Activated CD8-positive, alpha-beta T cell treated with anti-CD3 and anti-CD28 coated beads, Interleukin-2, amount 10 ng/mL, durations not matched to agents 7 days and 5 days (primary cell): ENCODE results near the gene ACTL6B. TPM values are rescaled to one million over a fixed set of nuclear protein-coding genes. Genes with fewer than 3 reads are reported as not detected.

Experiments
- ATAC-seq: fragments of 150-1000 bp; cut with Tn5 transposase; one replicate; pipeline ENCODE4 v1.10.0; 2021; ENCODE audit warnings: moderate library complexity
- CTCF ChIA-PET: fragments of 350-600 bp; sonication (Branson Sonifier 250); formaldehyde crosslinking; loops from one replicate; lab custom pipeline; 2021; ENCODE audit warnings: antibody characterized with exemption; lab: Charles Lee
- POLR2A ChIA-PET: fragments of 350-600 bp; sonication (Branson Sonifier 250); formaldehyde crosslinking; loops from one replicate; lab custom pipeline; 2021; ENCODE audit warnings: antibody characterized with exemption; lab: Charles Lee
- DNase-seq: peaks from one replicate; pipeline ENCODE4 v3.0.0-alpha.2; 2020
- H3K27ac Mint-ChIP-seq: one replicate; pipeline ENCODE4 v1.8.0; 2021; ENCODE audit warnings: mild to moderate bottlenecking, mixed read lengths
- H3K27me3 Mint-ChIP-seq: one replicate; pipeline ENCODE4 v1.8.0; 2021; ENCODE audit warnings: low read depth, mixed read lengths
- H3K36me3 Mint-ChIP-seq: one replicate; pipeline ENCODE4 v1.8.0; 2021; ENCODE audit warnings: low read depth, mixed read lengths
- H3K4me1 Mint-ChIP-seq: one replicate; pipeline ENCODE4 v1.8.0; 2021; ENCODE audit warnings: low read depth, mixed read lengths
- H3K4me3 Mint-ChIP-seq: one replicate; pipeline ENCODE4 v1.8.0; 2021; ENCODE audit warnings: mild to moderate bottlenecking, mixed read lengths
- H3K9me3 Mint-ChIP-seq: one replicate; pipeline ENCODE4 v1.8.0; 2022; ENCODE audit warnings: mixed read lengths; ENCODE audit not compliant: insufficient read depth
- total RNA-seq, 2 experiments: library from RNA; stranded (reverse); gene quantifications; one replicate each; pipeline ENCODE4 v1.2.3, GENCODE V29; 2021

ACTL6B gene
- total RNA-seq, 2 experiments from 2014 or later = not detected

GRCh38 chr7:100604028-100604975 lies 51.9 kb downstream of the ACTL6B start:
- peak overlapping the region; percentile 89 for H3K4me3 Mint-ChIP-seq
- H3K27ac Mint-ChIP-seq = peak overlapping the region; percentile 97
- no peaks in the 10 kb centered on the region for H3K9me3 Mint-ChIP-seq
- ATAC-seq = peak; percentile 79
- ChIA-PET POLR2A (interaction anchor here (0.7 to 2.5 kb wide), 4 partner anchors 8 to 87 kb away, joined by 3 to 18 read pairs (median 10); partner anchors contain the start of genes FBXO24, LRCH4 and MOSPD3), CTCF (interaction anchor here (0.8 to 2.3 kb wide), 14 partner anchors 9 to 101 kb away, joined by 3 to 14 read pairs (median 4); partner anchors contain the start of genes FBXO24, LRCH4, MOSPD3 and POP7)
- H3K36me3 Mint-ChIP-seq = peaks cover 2% of the 10 kb centered on the region
- H3K4me1 Mint-ChIP-seq = peaks cover 50% of the 10 kb centered on the region
- H3K27me3 Mint-ChIP-seq = peaks cover 6% of the 10 kb centered on the region
- DNase-seq = peak; percentile 90

DNA sequence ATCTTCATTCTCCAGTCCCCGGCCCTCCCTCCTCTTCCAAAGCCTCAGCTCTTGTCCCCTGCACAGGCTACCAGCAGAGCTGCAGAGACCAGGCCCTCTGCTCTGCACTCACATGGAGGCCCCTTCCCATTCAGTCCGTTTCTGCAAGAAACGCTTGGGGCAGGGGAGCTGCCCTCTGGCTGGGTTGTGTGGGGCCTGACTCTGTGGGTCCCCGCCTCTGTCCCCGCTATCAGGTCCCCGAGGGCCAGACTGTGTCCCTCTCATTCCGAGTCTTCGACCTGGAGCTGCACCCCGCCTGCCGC lies 52.6 kb downstream of the ACTL6B start:
- Mint-ChIP-seq H3K27me3 (peaks cover 4% of the 10 kb centered on the region), H3K4me1 (peaks cover 51% of the 10 kb centered on the region), H3K9me3 (no peaks in the 10 kb centered on the region), H3K27ac (peak overlapping the region; percentile 97), H3K36me3 (peaks cover 2% of the 10 kb centered on the region), H3K4me3 (peak overlapping the region; percentile 89)
- peak; percentile 10 for ATAC-seq
- ChIA-PET CTCF (interaction anchor here (0.8 to 2.3 kb wide), 6 partner anchors 9 to 102 kb away, joined by 3 to 14 read pairs (median 4); partner anchors contain the start of genes MOSPD3 and POP7), POLR2A (interaction anchor here (1.2 to 2.2 kb wide), 2 partner anchors 9 to 17 kb away, joined by 4 to 18 read pairs; partner anchors contain the start of genes FBXO24, LRCH4 and MOSPD3)
- no peak for DNase-seq

DNA sequence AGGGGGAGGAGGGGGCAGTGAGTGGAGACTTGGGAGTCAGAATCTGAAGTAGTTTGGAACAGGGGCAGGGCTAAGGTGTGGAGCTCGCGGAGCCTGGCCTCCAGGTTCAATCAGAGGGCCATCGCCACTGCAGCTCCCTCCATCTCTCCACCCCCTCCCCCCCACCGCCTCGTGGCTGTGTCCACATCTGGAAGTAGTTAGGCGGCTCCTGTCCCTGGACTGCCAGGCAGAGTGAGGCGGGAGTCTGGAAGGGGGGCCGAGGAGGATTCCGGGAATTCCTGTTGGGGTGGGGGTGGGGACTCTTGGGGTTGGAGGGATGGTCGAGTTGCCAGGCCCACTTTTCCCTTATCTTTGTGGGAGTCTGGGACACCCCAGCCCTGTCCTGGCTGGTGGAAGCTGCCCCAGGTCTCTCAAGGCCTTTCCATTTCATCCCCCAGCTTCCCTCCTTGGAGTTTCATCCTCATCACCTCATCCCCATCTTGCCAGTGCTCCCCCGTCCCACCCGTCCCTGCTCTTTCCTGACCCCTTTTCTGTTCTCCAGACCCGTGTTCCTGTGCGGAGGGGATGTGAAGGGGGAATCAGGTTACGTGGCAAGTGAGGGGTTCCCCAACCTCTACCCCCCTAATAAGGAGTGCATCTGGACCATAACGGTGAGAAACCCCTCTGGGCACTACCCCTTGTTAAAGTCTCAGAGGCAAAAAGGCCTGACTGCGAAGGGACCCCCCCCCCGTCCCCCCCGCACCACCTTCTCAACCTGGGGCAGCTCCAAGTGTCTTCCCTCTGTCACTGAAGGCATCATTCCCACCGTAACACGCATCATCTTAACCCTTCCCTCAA lies 53.1 kb downstream of the ACTL6B start:
- ATAC-seq = no peak
- Mint-ChIP-seq H3K27ac (peak overlapping the region; percentile 97), H3K4me1 (peaks cover 57% of the 10 kb centered on the region), H3K9me3 (no peaks in the 10 kb centered on the region), H3K36me3 (peaks cover 2% of the 10 kb centered on the region), H3K27me3 (peaks cover 4% of the 10 kb centered on the region), H3K4me3 (peak overlapping the region; percentile 89)
- no peak for DNase-seq
- ChIA-PET CTCF (interaction anchor here (0.8 to 2.3 kb wide), 6 partner anchors 10 to 103 kb away, joined by 3 to 14 read pairs (median 4); partner anchors contain the start of genes MOSPD3 and POP7), POLR2A (interaction anchor here (1.2 to 2.2 kb wide), 2 partner anchors 9 to 17 kb away, joined by 4 to 18 read pairs; partner anchors contain the start of genes FBXO24, LRCH4 and MOSPD3)

- H3K36me3 Mint-ChIP-seq = peaks cover 2% of the 10 kb centered on the region
- ATAC-seq = no peak
- DNase-seq = no peak
- peaks cover 51% of the 10 kb centered on the region for H3K4me1 Mint-ChIP-seq
- H3K27ac Mint-ChIP-seq = no peak overlapping the region
- ChIA-PET CTCF (no interaction called here), POLR2A (no interaction called here)
- H3K4me3 Mint-ChIP-seq = no peak overlapping the region
- H3K27me3 Mint-ChIP-seq = no peaks in the 10 kb centered on the region
- no peaks in the 10 kb centered on the region for H3K9me3 Mint-ChIP-seq
Measured at GRCh38 chr7:100600730-100601038, 55.6 kb downstream of the ACTL6B start.

DNA sequence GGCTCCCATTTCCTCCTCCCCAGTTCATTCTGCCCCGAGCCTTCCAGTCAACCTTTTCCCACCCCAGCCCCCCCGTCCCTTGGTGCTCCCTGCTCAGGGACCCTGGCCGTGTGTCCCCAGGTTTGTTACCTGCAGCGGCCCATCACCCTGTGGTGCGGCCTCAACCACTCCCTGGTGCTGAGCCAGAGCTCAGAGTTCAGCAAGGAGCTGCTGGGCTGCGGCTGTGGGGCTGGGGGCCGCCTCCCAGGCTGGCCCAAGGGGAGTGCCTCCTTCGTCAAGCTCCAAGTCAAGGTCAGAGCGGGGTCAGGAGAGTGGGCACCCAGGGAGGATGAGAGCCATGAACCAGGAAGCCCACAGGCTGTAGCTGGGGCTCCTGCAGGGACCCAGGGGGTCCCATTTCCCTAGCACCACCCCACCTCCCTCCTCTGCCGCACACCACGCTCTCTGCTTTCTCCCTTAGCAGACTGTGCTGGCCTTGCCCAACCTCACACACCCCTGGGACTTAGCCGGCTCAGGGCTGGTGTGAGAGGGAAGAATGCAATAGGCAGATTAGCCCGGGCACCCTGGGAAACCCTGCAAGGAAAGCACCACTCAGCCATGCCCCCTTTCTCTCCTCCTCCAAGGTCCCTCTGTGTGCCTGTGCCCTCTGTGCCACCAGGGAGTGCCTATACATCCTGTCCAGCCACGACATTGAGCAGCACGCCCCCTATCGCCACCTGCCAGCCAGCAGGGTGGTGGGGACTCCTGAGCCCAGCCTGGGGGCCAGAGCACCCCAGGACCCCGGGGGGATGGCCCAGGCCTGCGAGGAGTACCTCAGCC lies 56.1 kb downstream of the ACTL6B start:
- no peak for ATAC-seq
- CTCF ChIA-PET = interaction anchor here (2.1 to 2.8 kb wide), 2 partner anchors 11 to 14 kb away, joined by 12 to 16 read pairs; partner anchors contain the start of genes FBXO24 and LRCH4

DNA sequence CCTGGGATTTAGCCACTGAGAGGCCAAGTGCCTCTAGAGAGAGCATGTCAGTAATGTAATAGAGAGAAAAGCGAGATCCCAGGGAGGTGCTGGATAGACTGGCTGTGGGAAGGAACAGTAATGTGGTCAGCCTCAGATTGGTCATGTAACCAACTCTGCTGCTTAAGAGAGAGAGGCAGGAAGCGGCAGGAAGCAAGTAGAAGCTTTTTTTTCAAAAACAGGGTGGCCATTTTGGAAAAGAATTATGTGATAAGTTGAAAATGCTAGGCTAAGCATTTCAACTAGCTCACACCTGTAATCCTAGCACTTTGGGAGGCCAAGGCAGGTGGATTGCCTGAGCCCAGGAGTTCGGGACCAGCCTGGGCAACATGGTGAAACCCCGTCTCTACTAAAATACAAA lies 57.8 kb downstream of the ACTL6B start:
- no peak overlapping the region for H3K4me3 Mint-ChIP-seq
- POLR2A ChIA-PET = interaction anchor here (0.9 to 1.0 kb wide), 2 partner anchors 12 to 77 kb away, joined by 3 to 5 read pairs; partner anchors contain the start of genes FBXO24 and LRCH4

More for the DNA sequence above, 56.1 kb downstream of the ACTL6B start:
- Mint-ChIP-seq H3K27me3 (no peaks in the 10 kb centered on the region), H3K4me3 (no peak overlapping the region), H3K4me1 (peaks cover 45% of the 10 kb centered on the region), H3K27ac (peak overlapping the region; percentile 57), H3K9me3 (no peaks in the 10 kb centered on the region), H3K36me3 (peaks cover 2% of the 10 kb centered on the region)
- DNase-seq = no peak
- POLR2A ChIA-PET = interaction anchor here (0.5 kb wide), 1 partner anchor 61 kb away, joined by 3 read pairs; the partner anchor contains the start of gene AGFG2

GRCh38 chr7:100595188-100595587 lies 61.1 kb downstream of the ACTL6B start:
- Mint-ChIP-seq H3K4me1 (peaks cover 19% of the 10 kb centered on the region), H3K9me3 (no peaks in the 10 kb centered on the region), H3K4me3 (no peak overlapping the region), H3K36me3 (no peaks in the 10 kb centered on the region), H3K27ac (no peak overlapping the region), H3K27me3 (peaks cover 4% of the 10 kb centered on the region)
- ChIA-PET CTCF (interaction anchor here (1.3 kb wide), 1 partner anchor 9 kb away, joined by 3 read pairs; the partner anchor contains the start of genes FBXO24 and LRCH4), POLR2A (interaction anchor here (1.7 kb wide), 1 partner anchor 9 kb away, joined by 5 read pairs; the partner anchor contains the start of genes FBXO24 and LRCH4)
- DNase-seq = no peak
- no peak for ATAC-seq

More for the DNA sequence above, 57.8 kb downstream of the ACTL6B start:
- CTCF ChIA-PET = interaction anchor here (0.9 to 2.8 kb wide), 5 partner anchors 10 to 127 kb away, joined by 3 to 16 read pairs (median 5); partner anchors contain the start of genes FBXO24, LRCH4 and MOSPD3
- Mint-ChIP-seq H3K27ac (peak overlapping the region; percentile 70), H3K9me3 (no peaks in the 10 kb centered on the region), H3K4me1 (peaks cover 34% of the 10 kb centered on the region), H3K27me3 (no peaks in the 10 kb centered on the region), H3K36me3 (no peaks in the 10 kb centered on the region)
- ATAC-seq (no peak), DNase-seq (peak; percentile 52)

Other genes with a start within 250 kb of the ACTL6B start
- gene ZCWPW1, start 227.7 kb downstream of the ACTL6B start, total RNA-seq = 1 to 10 TPM; 2.6 to 2.8 TPM
- 10 to 100 TPM; 40.4 to 45.4 TPM for gene MEPCE, start 226.6 kb downstream of the ACTL6B start, total RNA-seq
- gene PPP1R35, start 220.0 kb downstream of the ACTL6B start, total RNA-seq = 10 to 100 TPM; 84.0 to 90.1 TPM
- 1 to 10 TPM; 2.7 to 3.6 TPM for gene SPACDR, start 192.2 kb downstream of the ACTL6B start, total RNA-seq
- 100 to 1,000 TPM; 129 to 132 TPM for gene TSC22D4, start 177.2 kb downstream of the ACTL6B start, total RNA-seq
- gene NYAP1, start 172.5 kb downstream of the ACTL6B start, total RNA-seq = under 1 TPM in 1 of 2 experiments, not detected in 1; 0.23 TPM
- 10 to 100 TPM; 43.0 to 46.0 TPM for gene AGFG2, start 117.2 kb downstream of the ACTL6B start, total RNA-seq
- 10 to 100 TPM; 29.8 to 30.0 TPM for gene SAP25, start 82.5 kb downstream of the ACTL6B start, total RNA-seq
- 100 to 1,000 TPM; 191 to 193 TPM for gene LRCH4, start 70.3 kb downstream of the ACTL6B start, total RNA-seq
- gene FBXO24, start 70.1 kb downstream of the ACTL6B start, total RNA-seq = under 1 TPM; 0.37 to 0.45 TPM
- gene PCOLCE, start 54.1 kb downstream of the ACTL6B start, total RNA-seq = 10 to 100 TPM; 17.0 to 17.6 TPM
- gene MOSPD3, start 43.9 kb downstream of the ACTL6B start, total RNA-seq = 10 to 100 TPM; 42.1 to 43.5 TPM
- gene TFR2, start 14.9 kb downstream of the ACTL6B start, total RNA-seq = 10 to 100 TPM; 13.1 to 14.5 TPM
- 100 to 1,000 TPM; 274 to 286 TPM for gene GNB2, start 17.3 kb upstream of the ACTL6B start, total RNA-seq
- 10 to 100 TPM; 42.1 to 43.0 TPM for gene GIGYF1, start 37.8 kb upstream of the ACTL6B start, total RNA-seq
- 10 to 100 TPM; 43.6 to 48.3 TPM for gene POP7, start 49.7 kb upstream of the ACTL6B start, total RNA-seq
- not detected for gene EPO, start 64.0 kb upstream of the ACTL6B start, total RNA-seq
- not detected for gene ZAN, start 77.1 kb upstream of the ACTL6B start, total RNA-seq
- gene EPHB4, start 171.1 kb upstream of the ACTL6B start, total RNA-seq = 1 to 10 TPM; 1.5 to 1.9 TPM
- 10 to 100 TPM; 28.3 to 29.5 TPM for gene SLC12A9, start 196.3 kb upstream of the ACTL6B start, total RNA-seq
- gene TRIP6, start 210.9 kb upstream of the ACTL6B start, total RNA-seq = 10 to 100 TPM; 25.5 to 28.6 TPM
- 100 to 1,000 TPM; 273 to 292 TPM for gene SRRT, start 218.7 kb upstream of the ACTL6B start, total RNA-seq
- 1 to 10 TPM; 2.0 to 3.7 TPM for gene UFSP1, start 233.3 kb upstream of the ACTL6B start, total RNA-seq
- not detected for gene ACHE, start 239.4 kb upstream of the ACTL6B start, total RNA-seq